ENCODE data around the gene MAPRE2. TPM values are rescaled to one million over a fixed set of nuclear protein-coding genes. Genes with fewer than 3 reads are reported as not detected.

Gene MAPRE2
- total RNA-seq, 2 donors from 2014 or later, result 16.1 to 17.2 TPM

- Histone ChIP-seq H3K36me3 (no peaks in the 10 kb centered on the region), H3K27ac (no peak overlapping the region), H3K4me1 (replicated peaks) (no peaks in the 10 kb centered on the region), H3K9me3 (no peaks in the 10 kb centered on the region), H3K27me3 (replicated peaks; ENCODE audit: insufficient read depth) (no peaks in the 10 kb centered on the region), H3K4me3 (no peak overlapping the region)
- no peak for TF ChIP-seq POLR2A (IDR thresholded peaks at IDR 0.05)
- no peak for TF ChIP-seq CTCF (IDR thresholded peaks at IDR 0.05)
- no peak for TF ChIP-seq POLR2AphosphoS5 (IDR thresholded peaks at IDR 0.05)
- no peak for DNase-seq (ENCODE audit: low spot score)
- 87% methylated on average over 5 of the region's 5 CpGs for WGBS
- intact Hi-C loops (cut with DNase I), result no loop called here
Observed at GRCh38 chr18:35010993-35011392, 30.2 kb upstream of the MAPRE2 start.

- Histone ChIP-seq H3K27me3 (replicated peaks; ENCODE audit: insufficient read depth) (no peaks in the 10 kb centered on the region), H3K4me1 (replicated peaks) (no peaks in the 10 kb centered on the region), H3K36me3 (no peaks in the 10 kb centered on the region), H3K4me3 (no peak overlapping the region), H3K9me3 (no peaks in the 10 kb centered on the region), H3K27ac (no peak overlapping the region)
- no peak for TF ChIP-seq POLR2A (IDR thresholded peaks at IDR 0.05)
- no peak for TF ChIP-seq POLR2AphosphoS5 (IDR thresholded peaks at IDR 0.05)
- TF ChIP-seq CTCF (IDR thresholded peaks at IDR 0.05), result no peak
- intact Hi-C loops (cut with DNase I), result no loop called here
- 63% methylated on average over 2 of the region's 2 CpGs for WGBS
- DNase-seq (ENCODE audit: low spot score), result no peak
Observed at GRCh38 chr18:35019933-35020332, 21.3 kb upstream of the MAPRE2 start.

- TF ChIP-seq CTCF (IDR thresholded peaks at IDR 0.05) (no peak), POLR2AphosphoS5 (IDR thresholded peaks at IDR 0.05) (no peak), POLR2A (IDR thresholded peaks at IDR 0.05) (no peak)
- Histone ChIP-seq H3K27me3 (replicated peaks; ENCODE audit: insufficient read depth) (no peaks in the 10 kb centered on the region), H3K4me3 (no peak overlapping the region), H3K27ac (no peak overlapping the region), H3K36me3 (no peaks in the 10 kb centered on the region), H3K9me3 (no peaks in the 10 kb centered on the region), H3K4me1 (replicated peaks) (no peaks in the 10 kb centered on the region)
- DNase-seq (ENCODE audit: low spot score), result no peak
- 19% methylated on average over 1 of the region's 1 CpG for WGBS
- intact Hi-C loops (cut with DNase I), result no loop called here
Observed at GRCh38 chr18:35022426-35023001, 18.7 kb upstream of the MAPRE2 start.

- TF ChIP-seq CTCF (IDR thresholded peaks at IDR 0.05) (no peak), POLR2AphosphoS5 (IDR thresholded peaks at IDR 0.05) (no peak), POLR2A (IDR thresholded peaks at IDR 0.05) (no peak)
- H3K9me3 ChIP-seq, result no peaks in the 10 kb centered on the region
- 73% methylated on average over 3 of the region's 3 CpGs for WGBS
- H3K4me3 ChIP-seq, result no peak overlapping the region
- H3K36me3 ChIP-seq, result no peaks in the 10 kb centered on the region
- H3K27ac ChIP-seq, result no peak overlapping the region
- intact Hi-C loops (cut with DNase I), result no loop called here
- no peaks in the 10 kb centered on the region for H3K4me1 ChIP-seq (replicated peaks)
- no peak for DNase-seq (ENCODE audit: low spot score)
- H3K27me3 ChIP-seq (replicated peaks; ENCODE audit: insufficient read depth), result no peaks in the 10 kb centered on the region
Observed at GRCh38 chr18:35024196-35024595, 17.0 kb upstream of the MAPRE2 start.

GRCh38 chr18:35024965-35025364 is 16.2 kb upstream of the MAPRE2 start:
- peak; percentile 34 for DNase-seq (ENCODE audit: low spot score)
- TF ChIP-seq POLR2AphosphoS5 (IDR thresholded peaks at IDR 0.05) (peak; percentile 24), POLR2A (IDR thresholded peaks at IDR 0.05) (no peak)
- no peak overlapping the region for H3K27ac ChIP-seq
- H3K27me3 ChIP-seq (replicated peaks; ENCODE audit: insufficient read depth), result no peaks in the 10 kb centered on the region
- no peaks in the 10 kb centered on the region for H3K4me1 ChIP-seq (replicated peaks)
- no peak overlapping the region for H3K4me3 ChIP-seq
- WGBS, result 25% methylated on average over 1 of the region's 1 CpG
- no peaks in the 10 kb centered on the region for H3K36me3 ChIP-seq
- H3K9me3 ChIP-seq, result no peaks in the 10 kb centered on the region
- intact Hi-C loops (cut with DNase I), result loop anchor here (5.0 kb wide), 1 partner anchor 327 kb away; no protein-coding TSS in a partner anchor
